Measurements from ENCODE around the gene GINS2.

Gene GINS2

DNA sequence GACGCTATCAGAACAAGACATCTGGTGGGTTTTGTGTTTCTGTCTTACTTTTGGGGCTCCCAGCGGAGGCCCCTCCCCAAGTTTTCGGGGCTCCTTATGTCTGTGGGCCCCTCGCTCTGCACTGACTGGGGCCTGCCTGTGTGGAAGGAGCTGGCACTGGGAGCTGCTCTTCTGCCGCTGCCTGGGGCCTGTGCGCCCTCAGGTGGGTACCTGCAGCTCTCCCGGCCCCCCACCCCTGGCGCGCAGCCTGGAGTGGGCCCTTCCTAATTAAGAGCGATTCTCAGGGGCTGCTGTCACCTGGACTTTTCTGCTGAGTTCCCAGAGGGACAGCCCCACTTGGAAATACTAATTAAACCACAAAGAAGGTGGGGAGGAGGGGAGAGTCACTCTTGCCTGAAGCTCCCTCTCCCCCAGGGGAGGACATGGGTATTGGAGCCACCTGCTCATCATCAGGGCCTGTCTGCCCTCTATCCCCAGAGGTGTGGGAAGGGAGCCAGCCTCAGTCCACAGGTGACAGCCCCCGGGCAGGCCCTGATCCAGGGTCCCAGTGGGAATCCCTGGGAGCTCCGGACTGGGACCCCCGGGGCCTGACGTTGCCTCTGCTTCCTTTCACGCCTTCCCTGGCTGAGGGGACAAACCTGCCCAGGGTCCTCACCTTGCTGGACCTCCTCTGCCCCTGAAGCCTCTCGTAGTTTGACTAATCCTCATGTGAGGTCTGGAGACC lies 39.2 kb downstream of the GINS2 start:
- H3K27me3 ChIP-seq, result peaks cover 0 to 66% (median 0%) of the 10 kb centered on the region in 11 experiments; a peak in 8 of 22 replicates
- TF ChIP-seq Cebpa-rat (IDR thresholded peaks at IDR 0.05), result no peak
- H3K9me3 ChIP-seq (replicated peaks in 1 of 11), result no peaks in the 10 kb centered on the region
- H3K27ac ChIP-seq, result peak overlapping the region in 4 of 11 experiments; percentile 14 to 61 (median 34); a peak in 5 of 22 replicates
- H3K4me1 ChIP-seq, result peaks cover 64 to 92% (median 88%) of the 10 kb centered on the region in 10 experiments
- H3K36me3 ChIP-seq, result peaks cover 13 to 44% (median 19%) of the 10 kb centered on the region in 11 experiments; a peak in 21 of 22 replicates
- peak overlapping the region in 3 of 10 experiments; percentile 26 to 45 (median 27); a peak in 5 of 20 replicates for H3K4me3 ChIP-seq
- peak overlapping the region in 6 of 11 experiments; percentile 1 to 65 (median 51); a peak in 8 of 22 replicates for H3K9ac ChIP-seq
- peak overlapping the region; percentile 57 to 99 (median 90) for H3K4me2 ChIP-seq
- H4K20me1 ChIP-seq, result peaks cover 94 to 98% (median 96%) of the 10 kb centered on the region in 11 experiments

GRCh38 chr16:85648805-85649204 lies 39.9 kb downstream of the GINS2 start:
- Histone ChIP-seq H3K36me3 (peaks cover 5 to 36% (median 12%) of the 10 kb centered on the region in 11 experiments; a peak in 20 of 22 replicates), H3K4me2 (peak overlapping the region; percentile 57 to 99 (median 90)), H3K27me3 (peaks cover 0 to 66% (median 0%) of the 10 kb centered on the region in 11 experiments; a peak in 8 of 22 replicates), H3K9me3 (replicated peaks in 1 of 11) (no peaks in the 10 kb centered on the region), H3K4me1 (peaks cover 70 to 97% (median 95%) of the 10 kb centered on the region in 10 experiments), H4K20me1 (peaks cover 94 to 98% (median 96%) of the 10 kb centered on the region in 11 experiments), H3K9ac (peak overlapping the region in 3 of 11 experiments; percentile 11 to 65 (median 17); a peak in 3 of 22 replicates), H3K4me3 (no peak overlapping the region), H3K27ac (no peak overlapping the region)
- TF ChIP-seq Cebpa-rat (IDR thresholded peaks at IDR 0.05), result no peak

DNA sequence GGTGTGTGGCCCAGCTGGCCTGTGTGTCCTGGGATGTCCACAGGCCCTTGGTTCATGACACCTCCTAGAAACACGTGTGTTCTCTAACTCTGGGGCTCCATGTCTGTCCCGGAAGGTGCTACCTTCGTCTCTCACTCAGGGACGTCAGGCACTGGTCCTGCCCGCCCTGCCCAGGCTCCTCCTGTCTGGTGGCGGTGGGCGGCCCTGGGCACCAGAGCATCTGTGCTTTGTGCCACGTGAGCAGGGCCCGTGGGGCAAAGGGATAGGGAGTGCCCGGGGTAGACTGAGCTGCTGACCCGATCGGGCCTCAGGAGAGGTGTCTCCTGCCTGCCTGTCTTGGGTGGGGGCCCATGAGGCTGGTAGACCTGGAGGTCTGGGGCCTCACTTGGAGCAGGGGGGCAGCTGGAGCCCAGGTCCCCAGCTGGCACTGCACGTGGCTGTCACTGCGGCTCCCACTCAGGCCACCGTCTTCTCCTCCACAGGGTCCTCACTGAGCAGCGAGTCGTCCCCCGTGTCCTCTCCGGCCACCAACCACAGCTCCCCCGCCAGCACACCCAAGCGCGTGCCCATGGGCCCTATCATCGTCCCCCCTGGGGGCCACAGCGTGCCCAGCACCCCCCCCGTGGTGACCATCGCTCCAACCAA lies 40.6 kb downstream of the GINS2 start:
- Histone ChIP-seq H3K36me3 (peaks cover 0 to 31% (median 9%) of the 10 kb centered on the region in 11 experiments; a peak in 9 of 22 replicates), H3K9me3 (replicated peaks in 1 of 11) (no peaks in the 10 kb centered on the region), H3K4me3 (no peak overlapping the region), H3K9ac (peak overlapping the region in 4 of 11 experiments; percentile 19 to 44 (median 31); a peak in 3 of 22 replicates), H3K27ac (no peak overlapping the region), H4K20me1 (peaks cover 94 to 98% (median 96%) of the 10 kb centered on the region in 11 experiments), H3K4me1 (peaks cover 70 to 98% (median 96%) of the 10 kb centered on the region in 10 experiments), H3K27me3 (peaks cover 0 to 66% (median 0%) of the 10 kb centered on the region in 11 experiments; a peak in 8 of 22 replicates), H3K4me2 (peak overlapping the region; percentile 57 to 99 (median 90))
- no peak for TF ChIP-seq Cebpa-rat (IDR thresholded peaks at IDR 0.05)

- peak overlapping the region in 9 of 11 experiments; percentile 72 to 99 (median 90); a peak in 17 of 22 replicates for H3K4me2 ChIP-seq
- 0 out of 22 replicates have a peak overlapping the region, but pooled peaks of 1 of the 11 experiments have one; percentile 18 for H3K9ac ChIP-seq
- no peak for TF ChIP-seq Cebpa-rat (IDR thresholded peaks at IDR 0.05)
- H3K4me1 ChIP-seq, result peaks cover 74 to 100% (median 98%) of the 10 kb centered on the region in 10 experiments
- H4K20me1 ChIP-seq, result peaks cover 97 to 100% (median 98%) of the 10 kb centered on the region in 11 experiments
- H3K27ac ChIP-seq, result no peak overlapping the region
- H3K9me3 ChIP-seq (replicated peaks in 1 of 11), result no peaks in the 10 kb centered on the region
- H3K4me3 ChIP-seq, result no peak overlapping the region; a peak in 1 of 20 replicates
- peaks cover 0 to 58% (median 0%) of the 10 kb centered on the region in 11 experiments; a peak in 8 of 22 replicates for H3K27me3 ChIP-seq
- peaks cover 0 to 31% (median 10%) of the 10 kb centered on the region in 11 experiments; a peak in 11 of 22 replicates for H3K36me3 ChIP-seq
These were observed 41.8 kb downstream of the GINS2 start for GRCh38 chr16:85646976-85647375.

GRCh38 chr16:85646358-85646907 lies 42.3 kb downstream of the GINS2 start:
- Histone ChIP-seq H3K9me3 (replicated peaks in 1 of 11) (no peaks in the 10 kb centered on the region), H3K4me1 (peaks cover 74 to 100% (median 98%) of the 10 kb centered on the region in 10 experiments), H3K9ac (no peak overlapping the region), H3K4me3 (peak overlapping the region in 1 of 10 experiments; percentile 10; a peak in 1 of 20 replicates), H3K27me3 (peaks cover 0 to 53% (median 0%) of the 10 kb centered on the region in 11 experiments; a peak in 8 of 22 replicates), H3K27ac (no peak overlapping the region), H4K20me1 (peaks cover 97 to 100% (median 98%) of the 10 kb centered on the region in 11 experiments), H3K36me3 (peaks cover 0 to 31% (median 14%) of the 10 kb centered on the region in 11 experiments; a peak in 13 of 22 replicates), H3K4me2 (peak overlapping the region in 9 of 11 experiments; percentile 72 to 99 (median 90); a peak in 18 of 22 replicates)
- TF ChIP-seq Cebpa-rat (IDR thresholded peaks at IDR 0.05), result no peak

GRCh38 chr16:85645021-85645589 lies 43.6 kb downstream of the GINS2 start:
- Histone ChIP-seq H3K27me3 (peaks cover 0 to 41% (median 0%) of the 10 kb centered on the region in 11 experiments; a peak in 8 of 22 replicates), H3K27ac (no peak overlapping the region), H3K4me3 (no peak overlapping the region), H4K20me1 (peaks cover 100% of the 10 kb centered on the region in 11 experiments), H3K9me3 (replicated peaks in 1 of 11) (no peaks in the 10 kb centered on the region), H3K36me3 (peaks cover 0 to 40% (median 24%) of the 10 kb centered on the region in 11 experiments; a peak in 16 of 22 replicates), H3K9ac (0 out of 22 replicates have a peak overlapping the region, but pooled peaks of 2 of the 11 experiments have one; percentile 9 to 18), H3K4me1 (peaks cover 70 to 96% (median 92%) of the 10 kb centered on the region in 10 experiments), H3K4me2 (peak overlapping the region in 10 of 11 experiments; percentile 4 to 99 (median 90); a peak in 20 of 22 replicates)
- no peak for TF ChIP-seq Cebpa-rat (IDR thresholded peaks at IDR 0.05)

- TF ChIP-seq Cebpa-rat (IDR thresholded peaks at IDR 0.05), result no peak
These were observed 44.6 kb downstream of the GINS2 start for GRCh38 chr16:85644093-85644712.

More at GRCh38 chr16:85644093-85644712, 44.6 kb downstream of the GINS2 start:
- no peak overlapping the region for H3K4me3 ChIP-seq
- no peaks in the 10 kb centered on the region for H3K9me3 ChIP-seq (replicated peaks in 1 of 11)
- H4K20me1 ChIP-seq, result peaks cover 100% of the 10 kb centered on the region in 11 experiments
- H3K4me2 ChIP-seq, result peak overlapping the region; percentile 71 to 99 (median 90); a peak in 21 of 22 replicates
- H3K4me1 ChIP-seq, result peaks cover 61 to 96% (median 88%) of the 10 kb centered on the region in 10 experiments
- no peak overlapping the region for H3K9ac ChIP-seq
- peaks cover 0 to 38% (median 26%) of the 10 kb centered on the region in 11 experiments; a peak in 16 of 22 replicates for H3K36me3 ChIP-seq
- H3K27me3 ChIP-seq, result peaks cover 0 to 32% (median 0%) of the 10 kb centered on the region in 11 experiments; a peak in 8 of 22 replicates
- no peak overlapping the region for H3K27ac ChIP-seq

All from BLaER1 treated with 17β-estradiol and CSF1 and Interleukin-3, amounts not matched to agents 10 nM and 100 nM (cell line).